ENCODE measurements around the gene LST1. TPM values are rescaled to one million over a fixed set of nuclear protein-coding genes. Genes with fewer than 3 reads are reported as not detected.
A peak's percentile ranks its signal among the peaks of the same experiment; 100 is the strongest.

The LST1 gene
- total and polyA plus RNA-seq, 2 of the 8 experiments (the other 6 are each of a cell fraction or from before 2014, with no cell fraction given) = not detected

GRCh38 chr6:31546958-31547726 is 38.9 kb upstream of the LST1 start, which contains the start of gene NFKBIL1:
TSS of gene NFKBIL1 (plus strand) at chr6:31547608. CDS start at chr6:31547695, 87 bp downstream.
- H4K5ac ChIP-seq (ENCODE audit: insufficient read length, low read depth, low read length) = peak within 1 kb of the TSS; percentile 33
- no peaks in the 10 kb centered on the region; the same call in 1 of the 2 replicates for H3K79me1 ChIP-seq (ENCODE audit: low read depth, low read length)
- peaks cover 2% of the 10 kb centered on the region; the same call in 1 of the 2 replicates for H3K23me2 ChIP-seq (ENCODE audit: low read depth, low read length)
- DNase-seq (ENCODE audit: low read depth in 1 of 2, low spot score in 2 of 2) = peak; percentile 88 to 94
- H3K4ac ChIP-seq (replicated peaks; ENCODE audit: insufficient read length, low read depth, low read length) = no peak within 1 kb of the TSS
- no peak within 1 kb of the TSS for H3K23ac ChIP-seq (ENCODE audit: insufficient read length)
- CTCF ChIA-PET (ENCODE audit: partially characterized antibody) = interaction anchor here (0.6 to 24.7 kb wide), 15 partner anchors 9 to 178 kb away, joined by 3 to 613 read pairs (median 4); partner anchors contain the start of genes AIF1, BAG6, C6orf47 and LST1
- H4K20me1 ChIP-seq (replicated peaks in 1 of 2; ENCODE audit: control insufficient read depth in 1 of 2, insufficient read depth in 2 of 2, low read length in 2 of 2) = no peaks in the 10 kb centered on the region
- no peak within 1 kb of the TSS for H2BK15ac ChIP-seq (ENCODE audit: low read length)
- peaks cover 0 to 15% of the 10 kb centered on the region in 2 experiments; a peak in 1 of 4 replicates for H3K79me2 ChIP-seq (ENCODE audit: control insufficient read depth in 1 of 2, insufficient read depth in 2 of 2, low read length in 2 of 2)
- H3K14ac ChIP-seq (ENCODE audit: insufficient read length) = no peak within 1 kb of the TSS
- 2% methylated on average over 20 of the region's 25 CpGs; no CpG with 5 or more reads in 1 of the 2 experiments for WGBS, 2 experiments (ENCODE audit: extremely low coverage in 1 of 2, insufficient coverage in 1 of 2, insufficient read length in 1 of 2, insufficient replicate concordance in 2 of 2, low coverage in 1 of 2, low lambda C conversion rate in 2 of 2, missing lambda C conversion rate in 1 of 2)
- no peak within 1 kb of the TSS; the same call in 1 of the 2 replicates for H2BK20ac ChIP-seq (ENCODE audit: low read length)
- H2BK5ac ChIP-seq (ENCODE audit: low read depth, low read length) = no peak within 1 kb of the TSS
- H3K27me3 ChIP-seq (replicated peaks in 1 of 4; ENCODE audit: control insufficient read depth in 3 of 4, extremely low read depth in 1 of 4, insufficient read depth in 3 of 4, low read length in 3 of 4) = no peaks in the 10 kb centered on the region
- H3K18ac ChIP-seq (ENCODE audit: extremely low read depth, low read length) = no peak within 1 kb of the TSS; the same call in 1 of the 2 replicates
- H3K27ac ChIP-seq (ENCODE audit: low read depth, low read length) = peak within 1 kb of the TSS; percentile 21; the same call in 1 of the 2 replicates
- no peaks in the 10 kb centered on the region for H3K9me3 ChIP-seq (ENCODE audit: insufficient read depth in 2 of 2, low read depth in 1 of 2, low read length in 1 of 2)
- no peak within 1 kb of the TSS; the same call in 1 of the 2 replicates for H2AFZ ChIP-seq (ENCODE audit: low read length)
- peaks cover 0 to 8% (median 5%) of the 10 kb centered on the region in 4 experiments; a peak in 5 of 7 replicates for H3K4me1 ChIP-seq (replicated peaks in 1 of 4; ENCODE audit: control insufficient read depth in 3 of 4, insufficient read depth in 4 of 4, low read length in 3 of 4)
- peak within 1 kb of the TSS; percentile 83 for H4K8ac ChIP-seq (ENCODE audit: extremely low read depth, insufficient read depth, low read length)
- H2BK12ac ChIP-seq (ENCODE audit: low read depth, low read length) = no peak within 1 kb of the TSS
- peak within 1 kb of the TSS in 3 of 4 experiments; percentile 46 to 48 (median 46); a peak in 5 of 7 replicates for H3K9ac ChIP-seq (replicated peaks in 1 of 4; ENCODE audit: extremely low read depth in 1 of 4, low read depth in 3 of 4, low read length in 3 of 4)
- peak within 1 kb of the TSS; percentile 67 for H4K91ac ChIP-seq (replicated peaks; ENCODE audit: insufficient read length, low read length)
- H3K36me3 ChIP-seq (ENCODE audit: control insufficient read depth in 2 of 4, insufficient read depth in 4 of 4, low read length in 3 of 4) = peaks cover 0 to 4% (median 3%) of the 10 kb centered on the region in 4 experiments; a peak in 4 of 8 replicates
- no peak within 1 kb of the TSS for H3K56ac ChIP-seq (replicated peaks; ENCODE audit: insufficient read length, low read depth, low read length)
- H2AK5ac ChIP-seq (ENCODE audit: low read depth, low read length) = no peak within 1 kb of the TSS
- peak within 1 kb of the TSS; percentile 32 to 84 for H3K4me2 ChIP-seq (ENCODE audit: insufficient read depth in 1 of 2, low read depth in 2 of 2, low read length in 2 of 2)
- POLR2A ChIA-PET (ENCODE audit: partially characterized antibody) = interaction anchor here (0.6 to 18.4 kb wide), 33 partner anchors 9 to 1221 kb away, joined by 3 to 428 read pairs (median 5); partner anchors contain the start of genes BAG6, C6orf47, DDAH2 and GPANK1
- H3K4me3 ChIP-seq (ENCODE audit: extremely low read depth in 1 of 4, insufficient read depth in 2 of 4, low read depth in 3 of 4, low read length in 4 of 4) = peak within 1 kb of the TSS; percentile 37 to 70 (median 51); a peak in 7 of 8 replicates
- H2BK120ac ChIP-seq (replicated peaks; ENCODE audit: low read depth, low read length) = no peak within 1 kb of the TSS
- no peak for FAIRE-seq
- TF ChIP-seq BRCA1 (IDR thresholded peaks at IDR 0.05; ENCODE audit: low read depth, low read length) (no peak; the same call in 1 of the 2 replicates), CHD2 (IDR thresholded peaks at IDR 0.05; ENCODE audit: low read length) (no peak), SP4 (IDR thresholded peaks at IDR 0.05; ENCODE audit: low read length) (peak; percentile 88), CTCF (IDR thresholded peaks at IDR 0.05; ENCODE audit: control extremely low read depth in 1 of 3, insufficient read depth in 1 of 3, low read depth in 1 of 3, low read length in 3 of 3) (no peak), SIRT6 (IDR thresholded peaks at IDR 0.05; ENCODE audit: low read length) (no peak), POLR2A (IDR thresholded peaks at IDR 0.05; ENCODE audit: control extremely low read depth in 1 of 2, low read depth in 2 of 2, low read length in 2 of 2) (peak; percentile 22 to 74), KDM5A (IDR thresholded peaks at IDR 0.05; ENCODE audit: low read length) (peak; percentile 56; the same call in 1 of the 2 replicates)
- TF ChIP-seq, protein P1, sequence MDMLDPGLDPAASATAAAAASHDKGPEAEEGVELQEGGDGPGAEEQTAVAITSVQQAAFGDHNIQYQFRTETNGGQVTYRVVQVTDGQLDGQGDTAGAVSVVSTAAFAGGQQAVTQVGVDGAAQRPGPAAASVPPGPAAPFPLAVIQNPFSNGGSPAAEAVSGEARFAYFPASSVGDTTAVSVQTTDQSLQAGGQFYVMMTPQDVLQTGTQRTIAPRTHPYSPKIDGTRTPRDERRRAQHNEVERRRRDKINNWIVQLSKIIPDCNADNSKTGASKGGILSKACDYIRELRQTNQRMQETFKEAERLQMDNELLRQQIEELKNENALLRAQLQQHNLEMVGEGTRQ (IDR thresholded peaks at IDR 0.05; ENCODE audit: low read length) = no peak
